ENCODE measurements around the gene STARD13.

DNA sequence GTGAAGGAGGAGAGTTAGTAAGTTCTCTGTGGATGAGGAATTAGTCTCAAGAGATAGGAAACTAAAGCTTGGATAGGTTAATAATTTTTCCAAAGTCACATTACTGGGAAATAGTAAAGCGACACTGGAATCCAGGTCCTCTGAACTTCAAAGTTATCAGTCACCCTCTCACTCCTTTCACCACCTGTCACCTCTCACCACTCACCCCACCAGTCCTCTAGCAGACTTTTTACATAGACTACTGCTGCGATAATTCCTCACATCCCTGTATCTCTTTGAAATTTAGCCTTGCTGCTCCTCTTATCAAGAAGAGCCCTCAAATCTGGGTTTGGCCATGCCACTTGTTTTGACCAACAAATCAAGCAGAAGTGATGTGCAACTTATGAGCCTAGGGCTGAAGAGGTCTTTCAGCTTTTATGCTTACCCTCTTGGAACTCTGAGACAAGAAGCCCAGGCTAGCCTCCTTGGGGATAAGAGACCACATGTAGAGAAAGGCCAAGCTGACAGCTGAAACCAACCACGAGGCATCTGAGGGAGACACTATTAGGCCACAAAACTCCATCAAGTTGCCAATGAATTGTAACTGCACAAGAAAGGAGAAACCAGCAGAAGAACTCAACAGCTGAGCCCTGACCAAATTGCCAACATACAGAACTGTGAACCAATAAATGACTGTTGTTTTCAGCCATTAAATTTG lies 41.2 kb downstream of the STARD13 start:
- TF ChIP-seq, protein P1, sequence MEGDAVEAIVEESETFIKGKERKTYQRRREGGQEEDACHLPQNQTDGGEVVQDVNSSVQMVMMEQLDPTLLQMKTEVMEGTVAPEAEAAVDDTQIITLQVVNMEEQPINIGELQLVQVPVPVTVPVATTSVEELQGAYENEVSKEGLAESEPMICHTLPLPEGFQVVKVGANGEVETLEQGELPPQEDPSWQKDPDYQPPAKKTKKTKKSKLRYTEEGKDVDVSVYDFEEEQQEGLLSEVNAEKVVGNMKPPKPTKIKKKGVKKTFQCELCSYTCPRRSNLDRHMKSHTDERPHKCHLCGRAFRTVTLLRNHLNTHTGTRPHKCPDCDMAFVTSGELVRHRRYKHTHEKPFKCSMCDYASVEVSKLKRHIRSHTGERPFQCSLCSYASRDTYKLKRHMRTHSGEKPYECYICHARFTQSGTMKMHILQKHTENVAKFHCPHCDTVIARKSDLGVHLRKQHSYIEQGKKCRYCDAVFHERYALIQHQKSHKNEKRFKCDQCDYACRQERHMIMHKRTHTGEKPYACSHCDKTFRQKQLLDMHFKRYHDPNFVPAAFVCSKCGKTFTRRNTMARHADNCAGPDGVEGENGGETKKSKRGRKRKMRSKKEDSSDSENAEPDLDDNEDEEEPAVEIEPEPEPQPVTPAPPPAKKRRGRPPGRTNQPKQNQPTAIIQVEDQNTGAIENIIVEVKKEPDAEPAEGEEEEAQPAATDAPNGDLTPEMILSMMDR (IDR thresholded peaks at IDR 0.05): no peak
- no peak for TF ChIP-seq POLR2A (IDR thresholded peaks at IDR 0.05)
